Caco-2 (cell line): ENCODE results near the gene DNAJA3. TPM values are rescaled to one million over a fixed set of nuclear protein-coding genes. Genes with fewer than 3 reads are reported as not detected.

Experiments
- BruUV-seq: library from RNA; stranded (reverse); fragments of 400-500 nt; replicated peaks from 2 replicates; lab custom pipeline; 2021; lab: Mats Ljungman, UMichigan
- CTCF ChIA-PET: fragments of 300-600 bp; sonication (Branson Sonifier 250); formaldehyde crosslinking; loops from one replicate; lab custom pipeline; 2022; ENCODE audit warnings: antibody characterized with exemption; lab: Charles Lee
- POLR2A ChIA-PET: fragments of 300-600 bp; sonication (Branson Sonifier 250); formaldehyde crosslinking; loops from one replicate; lab custom pipeline; 2022; ENCODE audit warnings: antibody characterized with exemption; lab: Charles Lee
- DNase-seq, 2 experiments: peaks; one replicate each; pipeline versions ENCODE4 v3.0.0 to v3.0.0-alpha.2; 2020 to 2022
- H3K27me3 ChIP-seq: replicated peaks from 2 replicates; pipeline ENCODE4 v1.6.0; 2011; ENCODE audit warnings: low read length; ENCODE audit not compliant: control insufficient read depth, insufficient read depth
- H3K36me3 ChIP-seq: 2 replicates; pipeline ENCODE4 v1.5.1; 2011; ENCODE audit warnings: low read length; ENCODE audit not compliant: control insufficient read depth, insufficient read depth
- H3K4me1 ChIP-seq: fragments of 250-450 bp; sonication (Bioruptor Pico); 2 replicates; pipeline ENCODE4 v1.5.1; 2020; ENCODE audit warnings: mild to moderate bottlenecking
- H3K4me3 ChIP-seq: 2 replicates; pipeline ENCODE4 v1.5.1; 2011; ENCODE audit warnings: low read depth, mild to moderate bottlenecking, control low read depth, low read length
- H3K9me3 ChIP-seq: fragments of 250-450 bp; sonication (Bioruptor Pico); 2 replicates; pipeline ENCODE4 v1.5.1; 2020; ENCODE audit warnings: mild to moderate bottlenecking, moderate library complexity
- H3K27ac Mint-ChIP-seq: one replicate; pipeline ENCODE4 v1.8.0; 2022; ENCODE audit warnings: mixed read lengths; ENCODE audit not compliant: unreplicated experiment
- H3K27me3 Mint-ChIP-seq: one replicate; pipeline ENCODE4 v1.8.0; 2022; ENCODE audit warnings: mixed read lengths; ENCODE audit not compliant: insufficient read depth, unreplicated experiment
- H3K36me3 Mint-ChIP-seq: one replicate; pipeline ENCODE4 v1.8.0; 2022; ENCODE audit warnings: mild to moderate bottlenecking, mixed read lengths; ENCODE audit not compliant: insufficient read depth, unreplicated experiment
- H3K4me1 Mint-ChIP-seq: one replicate; pipeline ENCODE4 v1.8.0; 2022; ENCODE audit warnings: low read depth, mixed read lengths; ENCODE audit not compliant: unreplicated experiment
- H3K4me3 Mint-ChIP-seq: one replicate; pipeline ENCODE4 v1.8.0; 2022; ENCODE audit warnings: mild to moderate bottlenecking, moderate library complexity, mixed read lengths; ENCODE audit not compliant: unreplicated experiment
- H3K9me3 Mint-ChIP-seq: one replicate; pipeline ENCODE4 v1.8.0; 2022; ENCODE audit warnings: mixed read lengths; ENCODE audit not compliant: unreplicated experiment
- intact Hi-C: fragments of 100-400 bp; cut with micrococcal nuclease; formaldehyde crosslinking; loops from one replicate; pipeline ENCODE4 v1.10.0; 2022; ENCODE audit not compliant: unreplicated experiment
- total RNA-seq: library from RNA; stranded (reverse); gene quantifications from 2 replicates; pipeline ENCODE4 v1.2.3, GENCODE V29; 2022
- TF ChIP-seq, protein P1 (sequence below), 2 experiments: fragments of 200-600 bp in 1 of 2; IDR thresholded peaks; 1 replicate in 1 of 2; 2 replicates in 1 of 2; pipeline versions ENCODE4 v1.5.1 to v1.8.0; 2011 to 2022; ENCODE audit warnings: antibody characterized with exemption in 1 of 2, control low read depth in 1 of 2, inconsistent platforms in 1 of 2, low read depth in 1 of 2, low read length in 1 of 2, mild to moderate bottlenecking in 1 of 2, moderate library complexity in 1 of 2; ENCODE audit not compliant: insufficient read depth in 1 of 2, severe bottlenecking in 1 of 2, unreplicated experiment in 1 of 2

DNAJA3 gene
- total RNA-seq, 1 experiment from 2014 or later = 77.1 TPM

DNA sequence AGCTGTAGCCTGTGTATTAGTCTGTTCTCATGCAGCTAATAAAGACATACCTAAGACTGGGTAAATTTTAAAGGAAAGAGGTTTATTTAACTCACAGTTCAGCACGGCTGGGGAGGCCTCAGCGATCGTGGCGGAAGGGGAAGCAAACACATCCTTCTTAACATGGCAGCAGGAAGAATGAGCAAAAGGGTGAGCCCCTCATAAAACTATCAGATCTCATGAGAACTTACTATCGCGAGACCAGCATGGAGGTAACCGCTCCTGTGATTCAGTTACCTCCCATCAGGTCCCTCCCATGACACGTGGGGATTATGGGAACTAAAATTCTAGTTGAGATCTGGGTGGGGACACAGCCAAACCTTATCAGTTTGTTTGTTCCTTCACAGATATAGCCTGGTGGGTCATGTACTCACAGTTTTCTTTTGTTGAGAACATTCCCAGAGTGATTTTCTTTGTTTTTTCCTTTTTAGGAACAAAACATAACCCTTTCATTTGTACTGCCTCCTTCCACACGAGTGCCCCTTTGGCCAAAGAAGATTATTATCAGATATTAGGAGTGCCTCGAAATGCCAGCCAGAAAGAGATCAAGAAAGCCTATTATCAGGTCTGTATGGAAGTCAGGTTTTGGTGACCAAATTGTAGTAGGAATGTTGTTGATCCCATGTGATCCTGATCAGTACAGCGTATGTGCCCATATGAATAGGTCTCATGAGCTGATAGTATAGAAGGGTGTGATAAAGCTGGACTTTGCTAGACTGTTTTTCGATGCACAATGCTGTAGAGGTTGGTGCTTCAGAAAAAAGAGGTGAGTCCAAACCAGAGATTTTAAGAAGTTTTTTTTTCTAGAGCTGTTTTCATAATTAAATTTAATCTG is 8.5 kb downstream of the DNAJA3 start:
- Histone ChIP-seq H3K36me3 (no peaks in the 10 kb centered on the region; the same call in 1 of the 2 replicates), H3K4me3 (no peak overlapping the region)

DNA sequence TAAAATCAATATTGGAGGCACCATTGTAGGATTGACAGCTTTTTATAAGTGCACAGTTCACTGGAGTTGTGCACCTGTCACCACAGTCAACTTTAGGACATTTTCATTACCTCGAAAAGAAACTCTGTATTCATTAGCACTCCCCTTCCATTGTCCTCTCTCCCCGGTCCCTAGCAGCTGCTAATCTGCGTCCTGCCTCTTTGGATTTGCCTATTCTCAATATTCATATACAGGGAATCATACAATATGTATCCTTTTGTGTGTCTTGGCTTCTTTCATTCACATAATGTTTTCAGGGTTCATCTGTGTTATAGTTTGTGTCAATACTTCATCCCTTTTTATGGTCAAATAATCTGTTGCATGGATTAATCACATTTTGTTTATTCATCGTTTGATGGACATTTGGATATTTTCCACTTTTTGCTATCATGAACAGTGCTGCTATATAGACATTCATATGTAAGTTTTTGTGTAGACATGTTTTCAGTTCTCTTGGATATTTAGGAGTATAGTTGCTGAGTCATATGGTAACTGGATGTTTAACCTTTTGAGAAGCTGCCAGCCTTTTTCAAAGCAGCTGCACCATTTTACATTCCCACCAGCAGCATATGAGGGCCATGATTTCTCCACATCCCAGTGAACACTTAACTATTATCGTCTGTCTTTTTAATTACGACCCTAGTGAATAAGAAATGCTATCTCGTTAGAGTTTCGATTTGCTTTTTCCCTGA is 9.8 kb downstream of the DNAJA3 start:
- Histone ChIP-seq H3K4me3 (no peak overlapping the region), H3K36me3 (no peaks in the 10 kb centered on the region; the same call in 1 of the 2 replicates), H3K27me3 (no peaks in the 10 kb centered on the region), H3K9me3 (no peaks in the 10 kb centered on the region), H3K4me1 (no peaks in the 10 kb centered on the region)
- H3K36me3 Mint-ChIP-seq = peaks cover 84% of the 10 kb centered on the region
- ChIA-PET CTCF (no interaction called here), POLR2A (no interaction called here)
- no TSS peak for BruUV-seq
- intact Hi-C loops = no loop called here
- no peaks in the 10 kb centered on the region for H3K9me3 Mint-ChIP-seq
- no peak overlapping the region for H3K4me3 Mint-ChIP-seq
- no peaks in the 10 kb centered on the region for H3K4me1 Mint-ChIP-seq
- TF ChIP-seq, protein P1, sequence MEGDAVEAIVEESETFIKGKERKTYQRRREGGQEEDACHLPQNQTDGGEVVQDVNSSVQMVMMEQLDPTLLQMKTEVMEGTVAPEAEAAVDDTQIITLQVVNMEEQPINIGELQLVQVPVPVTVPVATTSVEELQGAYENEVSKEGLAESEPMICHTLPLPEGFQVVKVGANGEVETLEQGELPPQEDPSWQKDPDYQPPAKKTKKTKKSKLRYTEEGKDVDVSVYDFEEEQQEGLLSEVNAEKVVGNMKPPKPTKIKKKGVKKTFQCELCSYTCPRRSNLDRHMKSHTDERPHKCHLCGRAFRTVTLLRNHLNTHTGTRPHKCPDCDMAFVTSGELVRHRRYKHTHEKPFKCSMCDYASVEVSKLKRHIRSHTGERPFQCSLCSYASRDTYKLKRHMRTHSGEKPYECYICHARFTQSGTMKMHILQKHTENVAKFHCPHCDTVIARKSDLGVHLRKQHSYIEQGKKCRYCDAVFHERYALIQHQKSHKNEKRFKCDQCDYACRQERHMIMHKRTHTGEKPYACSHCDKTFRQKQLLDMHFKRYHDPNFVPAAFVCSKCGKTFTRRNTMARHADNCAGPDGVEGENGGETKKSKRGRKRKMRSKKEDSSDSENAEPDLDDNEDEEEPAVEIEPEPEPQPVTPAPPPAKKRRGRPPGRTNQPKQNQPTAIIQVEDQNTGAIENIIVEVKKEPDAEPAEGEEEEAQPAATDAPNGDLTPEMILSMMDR (IDR thresholded peaks at IDR 0.05; ENCODE audit: insufficient read depth in 1 of 2, low read depth in 1 of 2, low read length in 1 of 2, severe bottlenecking in 1 of 2, unreplicated experiment in 1 of 2) = no peak
- no peak for DNase-seq
- H3K27ac Mint-ChIP-seq = no peak overlapping the region
- H3K27me3 Mint-ChIP-seq = no peaks in the 10 kb centered on the region

More for the DNA sequence above, 8.5 kb downstream of the DNAJA3 start:
- Histone ChIP-seq H3K27me3 (no peaks in the 10 kb centered on the region), H3K4me1 (no peaks in the 10 kb centered on the region), H3K9me3 (no peaks in the 10 kb centered on the region)
- no TSS peak for BruUV-seq
- TF ChIP-seq, protein P1 (IDR thresholded peaks at IDR 0.05; ENCODE audit: insufficient read depth in 1 of 2, low read depth in 1 of 2, low read length in 1 of 2, severe bottlenecking in 1 of 2, unreplicated experiment in 1 of 2) = no peak
- POLR2A ChIA-PET = no interaction called here
- no peaks in the 10 kb centered on the region for H3K9me3 Mint-ChIP-seq
- H3K27ac Mint-ChIP-seq = no peak overlapping the region
- H3K4me1 Mint-ChIP-seq = no peaks in the 10 kb centered on the region
- no peak overlapping the region for H3K4me3 Mint-ChIP-seq
- peaks cover 80% of the 10 kb centered on the region for H3K36me3 Mint-ChIP-seq
- H3K27me3 Mint-ChIP-seq = no peaks in the 10 kb centered on the region
- no peak for DNase-seq
- CTCF ChIA-PET = no interaction called here
- intact Hi-C loops = no loop called here

DNA sequence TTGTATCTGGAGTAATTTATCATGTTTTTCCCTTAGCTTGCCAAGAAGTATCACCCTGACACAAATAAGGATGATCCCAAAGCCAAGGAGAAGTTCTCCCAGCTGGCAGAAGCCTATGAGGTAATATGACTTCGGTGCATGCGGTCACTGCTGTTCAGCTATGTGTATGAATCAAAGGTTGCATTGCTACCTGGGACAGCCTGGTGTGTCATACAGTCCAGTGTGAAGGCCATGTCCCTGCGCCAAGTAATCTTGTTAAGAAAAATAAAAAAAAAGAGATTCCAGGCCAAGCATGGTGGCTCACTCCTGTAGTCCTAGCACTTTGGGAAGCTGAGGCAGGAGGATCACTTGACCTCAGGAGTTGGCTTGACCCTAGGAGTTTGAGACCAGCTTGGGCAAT is 11.7 kb downstream of the DNAJA3 start:
- Mint-ChIP-seq H3K27ac (no peak overlapping the region), H3K4me1 (no peaks in the 10 kb centered on the region), H3K27me3 (no peaks in the 10 kb centered on the region), H3K36me3 (peaks cover 81% of the 10 kb centered on the region), H3K9me3 (no peaks in the 10 kb centered on the region), H3K4me3 (no peak overlapping the region)
- no peak for DNase-seq
- Histone ChIP-seq H3K36me3 (no peaks in the 10 kb centered on the region; the same call in 1 of the 2 replicates), H3K9me3 (no peaks in the 10 kb centered on the region), H3K4me1 (no peaks in the 10 kb centered on the region), H3K4me3 (no peak overlapping the region), H3K27me3 (no peaks in the 10 kb centered on the region)
- TF ChIP-seq, protein P1 (IDR thresholded peaks at IDR 0.05; ENCODE audit: insufficient read depth in 1 of 2, low read depth in 1 of 2, low read length in 1 of 2, severe bottlenecking in 1 of 2, unreplicated experiment in 1 of 2) = no peak
- ChIA-PET POLR2A (no interaction called here), CTCF (no interaction called here)
- BruUV-seq = no TSS peak
- intact Hi-C loops = no loop called here
